Stimulated activated CD8-positive, alpha-beta memory T cell treated with anti-CD3 and anti-CD28 coated beads, Interleukin-15, amount 100 ng/mL, for 48 hours (primary cell): ENCODE data around the gene HBA2.
"Not testable (repeated sequence)": the region's sequence is repeated elsewhere in the genome, so short reads cannot be mapped to it uniquely, and the experiment has no call there.

Source experiments
- DNase-seq, 2 donors: peaks; one replicate each; pipeline ENCODE4 v3.0.0-alpha.2; 2020; ENCODE audit warnings: low read depth in 2 of 2

Gene HBA2

DNA sequence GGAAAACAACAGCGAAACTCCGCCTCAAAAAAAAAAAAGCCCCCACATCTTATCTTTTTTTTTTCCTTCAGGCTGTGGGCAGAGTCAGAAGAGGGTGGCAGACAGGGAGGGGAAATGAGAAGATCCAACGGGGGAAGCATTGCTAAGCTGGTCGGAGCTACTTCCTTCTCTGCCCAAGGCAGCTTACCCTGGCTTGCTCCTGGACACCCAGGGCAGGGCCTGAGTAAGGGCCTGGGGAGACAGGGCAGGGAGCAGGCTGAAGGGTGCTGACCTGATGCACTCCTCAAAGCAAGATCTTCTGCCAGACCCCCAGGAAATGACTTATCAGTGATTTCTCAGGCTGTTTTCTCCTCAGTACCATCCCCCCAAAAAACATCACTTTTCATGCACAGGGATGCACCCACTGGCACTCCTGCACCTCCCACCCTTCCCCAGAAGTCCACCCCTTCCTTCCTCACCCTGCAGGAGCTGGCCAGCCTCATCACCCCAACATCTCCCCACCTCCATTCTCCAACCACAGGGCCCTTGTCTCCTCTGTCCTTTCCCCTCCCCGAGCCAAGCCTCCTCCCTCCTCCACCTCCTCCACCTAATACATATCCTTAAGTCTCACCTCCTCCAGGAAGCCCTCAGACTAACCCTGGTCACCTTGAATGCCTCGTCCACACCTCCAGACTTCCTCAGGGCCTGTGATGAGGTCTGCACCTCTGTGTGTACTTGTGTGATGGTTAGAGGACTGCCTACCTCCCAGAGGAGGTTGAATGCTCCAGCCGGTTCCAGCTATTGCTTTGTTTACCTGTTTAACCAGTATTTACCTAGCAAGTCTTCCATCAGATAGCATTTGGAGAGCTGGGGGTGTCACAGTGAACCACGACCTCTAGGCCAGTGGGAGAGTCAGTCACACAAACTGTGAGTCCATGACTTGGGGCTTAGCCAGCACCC is 2.6 kb downstream of the HBA2 start:
- DNase-seq: no peak

DNA sequence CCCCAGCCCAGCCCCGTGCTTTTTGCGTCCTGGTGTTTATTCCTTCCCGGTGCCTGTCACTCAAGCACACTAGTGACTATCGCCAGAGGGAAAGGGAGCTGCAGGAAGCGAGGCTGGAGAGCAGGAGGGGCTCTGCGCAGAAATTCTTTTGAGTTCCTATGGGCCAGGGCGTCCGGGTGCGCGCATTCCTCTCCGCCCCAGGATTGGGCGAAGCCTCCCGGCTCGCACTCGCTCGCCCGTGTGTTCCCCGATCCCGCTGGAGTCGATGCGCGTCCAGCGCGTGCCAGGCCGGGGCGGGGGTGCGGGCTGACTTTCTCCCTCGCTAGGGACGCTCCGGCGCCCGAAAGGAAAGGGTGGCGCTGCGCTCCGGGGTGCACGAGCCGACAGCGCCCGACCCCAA is 3.3 kb downstream of the HBA2 start:
- not testable (repeated sequence) for DNase-seq

DNA sequence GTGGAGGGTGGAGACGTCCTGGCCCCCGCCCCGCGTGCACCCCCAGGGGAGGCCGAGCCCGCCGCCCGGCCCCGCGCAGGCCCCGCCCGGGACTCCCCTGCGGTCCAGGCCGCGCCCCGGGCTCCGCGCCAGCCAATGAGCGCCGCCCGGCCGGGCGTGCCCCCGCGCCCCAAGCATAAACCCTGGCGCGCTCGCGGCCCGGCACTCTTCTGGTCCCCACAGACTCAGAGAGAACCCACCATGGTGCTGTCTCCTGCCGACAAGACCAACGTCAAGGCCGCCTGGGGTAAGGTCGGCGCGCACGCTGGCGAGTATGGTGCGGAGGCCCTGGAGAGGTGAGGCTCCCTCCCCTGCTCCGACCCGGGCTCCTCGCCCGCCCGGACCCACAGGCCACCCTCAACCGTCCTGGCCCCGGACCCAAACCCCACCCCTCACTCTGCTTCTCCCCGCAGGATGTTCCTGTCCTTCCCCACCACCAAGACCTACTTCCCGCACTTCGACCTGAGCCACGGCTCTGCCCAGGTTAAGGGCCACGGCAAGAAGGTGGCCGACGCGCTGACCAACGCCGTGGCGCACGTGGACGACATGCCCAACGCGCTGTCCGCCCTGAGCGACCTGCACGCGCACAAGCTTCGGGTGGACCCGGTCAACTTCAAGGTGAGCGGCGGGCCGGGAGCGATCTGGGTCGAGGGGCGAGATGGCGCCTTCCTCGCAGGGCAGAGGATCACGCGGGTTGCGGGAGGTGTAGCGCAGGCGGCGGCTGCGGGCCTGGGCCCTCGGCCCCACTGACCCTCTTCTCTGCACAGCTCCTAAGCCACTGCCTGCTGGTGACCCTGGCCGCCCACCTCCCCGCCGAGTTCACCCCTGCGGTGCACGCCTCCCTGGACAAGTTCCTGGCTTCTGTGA is 4.1 kb downstream of the HBA2 start, which contains the start of gene HBA1:
TSS of gene HBA1 (plus strand) at position 204 of the 906 bp plus-strand sequence. CDS start at position 241, 37 bp downstream.
- not testable (repeated sequence) for DNase-seq

DNA sequence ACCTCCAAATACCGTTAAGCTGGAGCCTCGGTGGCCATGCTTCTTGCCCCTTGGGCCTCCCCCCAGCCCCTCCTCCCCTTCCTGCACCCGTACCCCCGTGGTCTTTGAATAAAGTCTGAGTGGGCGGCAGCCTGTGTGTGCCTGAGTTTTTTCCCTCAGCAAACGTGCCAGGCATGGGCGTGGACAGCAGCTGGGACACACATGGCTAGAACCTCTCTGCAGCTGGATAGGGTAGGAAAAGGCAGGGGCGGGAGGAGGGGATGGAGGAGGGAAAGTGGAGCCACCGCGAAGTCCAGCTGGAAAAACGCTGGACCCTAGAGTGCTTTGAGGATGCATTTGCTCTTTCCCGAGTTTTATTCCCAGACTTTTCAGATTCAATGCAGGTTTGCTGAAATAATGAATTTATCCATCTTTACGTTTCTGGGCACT is 4.7 kb downstream of the HBA2 start:
- no peak for DNase-seq

DNA sequence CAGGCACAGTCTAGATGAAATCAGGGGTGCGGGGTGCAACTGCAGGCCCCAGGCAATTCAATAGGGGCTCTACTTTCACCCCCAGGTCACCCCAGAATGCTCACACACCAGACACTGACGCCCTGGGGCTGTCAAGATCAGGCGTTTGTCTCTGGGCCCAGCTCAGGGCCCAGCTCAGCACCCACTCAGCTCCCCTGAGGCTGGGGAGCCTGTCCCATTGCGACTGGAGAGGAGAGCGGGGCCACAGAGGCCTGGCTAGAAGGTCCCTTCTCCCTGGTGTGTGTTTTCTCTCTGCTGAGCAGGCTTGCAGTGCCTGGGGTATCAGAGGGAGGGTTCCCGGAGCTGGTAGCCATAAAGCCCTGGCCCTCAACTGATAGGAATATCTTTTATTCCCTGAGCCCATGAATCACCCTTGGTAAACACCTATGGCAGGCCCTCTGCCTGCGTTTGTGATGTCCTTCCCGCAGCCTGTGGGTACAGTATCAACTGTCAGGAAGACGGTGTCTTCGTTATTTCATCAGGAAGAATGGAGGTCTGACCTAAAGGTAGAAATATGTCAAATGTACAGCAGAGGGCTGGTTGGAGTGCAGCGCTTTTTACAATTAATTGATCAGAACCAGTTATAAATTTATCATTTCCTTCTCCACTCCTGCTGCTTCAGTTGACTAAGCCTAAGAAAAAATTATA is 5.4 kb downstream of the HBA2 start:
- DNase-seq: no peak

DNA sequence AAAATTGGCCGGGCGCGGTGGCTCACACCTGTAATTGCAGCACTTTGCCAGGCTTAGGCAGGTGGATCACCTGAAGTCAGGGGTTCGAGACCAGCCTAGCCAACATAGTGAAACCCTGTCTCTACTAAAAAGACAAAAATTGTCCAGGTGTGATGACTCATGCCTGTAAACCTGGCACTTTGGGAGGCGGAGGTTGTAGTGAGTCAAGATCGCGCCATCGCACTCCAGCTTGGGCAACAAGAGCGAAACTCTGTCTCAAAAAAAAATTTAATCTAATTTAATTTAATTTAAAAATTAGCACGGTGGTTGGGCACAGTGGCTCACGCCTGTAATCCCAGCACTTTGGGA is 6.0 kb downstream of the HBA2 start:
- no peak for DNase-seq

DNA sequence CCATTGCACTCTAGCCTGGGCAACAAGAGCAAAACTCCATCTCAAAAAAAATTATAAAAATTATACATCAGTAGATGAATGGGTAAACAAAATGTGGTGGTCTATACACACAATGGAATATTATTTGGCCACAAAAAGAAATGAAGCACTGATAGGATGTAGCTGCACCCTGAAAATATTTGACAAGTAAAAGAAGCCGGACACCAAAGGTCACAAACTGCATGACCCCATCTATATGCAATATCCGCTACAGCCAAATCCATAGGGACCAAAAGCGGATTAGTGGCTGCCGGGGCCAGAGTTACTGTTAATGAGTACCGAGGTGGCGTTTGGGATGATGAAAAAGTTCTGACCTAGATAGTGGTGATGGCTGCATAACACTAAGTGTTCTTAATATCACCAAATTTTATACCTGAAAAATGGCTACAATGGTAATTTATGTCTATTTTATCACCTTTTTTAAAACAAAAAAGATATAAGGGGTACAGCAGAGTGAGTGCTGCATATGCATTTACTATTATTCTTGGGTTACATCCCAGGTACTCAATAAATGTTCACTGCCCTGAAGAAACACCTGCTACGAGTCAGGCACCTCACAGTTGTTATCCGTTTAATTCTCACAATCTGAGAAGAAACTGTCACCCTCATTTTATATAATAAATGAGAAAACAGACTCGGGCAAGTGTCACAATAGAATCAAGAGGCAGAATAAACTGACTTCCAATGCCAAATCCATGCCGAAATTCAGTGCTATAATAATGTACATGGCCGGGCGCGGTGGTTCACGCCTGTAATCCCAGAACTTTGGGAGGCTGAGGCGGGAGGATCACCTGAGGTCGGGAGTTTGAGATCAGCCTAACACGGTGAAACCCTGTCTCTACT is 6.8 kb downstream of the HBA2 start:
- DNase-seq: no peak

DNA sequence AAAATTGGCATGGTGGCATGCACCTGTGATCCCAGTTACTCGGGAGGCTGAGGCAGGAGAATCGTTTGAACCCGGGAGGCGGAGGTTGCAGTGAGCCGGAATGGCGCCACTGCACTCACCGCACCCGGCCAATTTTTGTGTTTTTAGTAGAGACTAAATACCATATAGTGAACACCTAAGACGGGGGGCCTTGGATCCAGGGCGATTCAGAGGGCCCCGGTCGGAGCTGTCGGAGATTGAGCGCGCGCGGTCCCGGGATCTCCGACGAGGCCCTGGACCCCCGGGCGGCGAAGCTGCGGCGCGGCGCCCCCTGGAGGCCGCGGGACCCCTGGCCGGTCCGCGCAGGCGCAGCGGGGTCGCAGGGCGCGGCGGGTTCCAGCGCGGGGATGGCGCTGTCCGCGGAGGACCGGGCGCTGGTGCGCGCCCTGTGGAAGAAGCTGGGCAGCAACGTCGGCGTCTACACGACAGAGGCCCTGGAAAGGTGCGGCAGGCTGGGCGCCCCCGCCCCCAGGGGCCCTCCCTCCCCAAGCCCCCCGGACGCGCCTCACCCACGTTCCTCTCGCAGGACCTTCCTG is 7.5 kb downstream of the HBA2 start, which contains the start of gene HBQ1:
TSS of gene HBQ1 (plus strand) at position 359 of the 575 bp plus-strand sequence. CDS start at position 387, 28 bp downstream.
- peak; percentile 19 to 25 for DNase-seq

DNA sequence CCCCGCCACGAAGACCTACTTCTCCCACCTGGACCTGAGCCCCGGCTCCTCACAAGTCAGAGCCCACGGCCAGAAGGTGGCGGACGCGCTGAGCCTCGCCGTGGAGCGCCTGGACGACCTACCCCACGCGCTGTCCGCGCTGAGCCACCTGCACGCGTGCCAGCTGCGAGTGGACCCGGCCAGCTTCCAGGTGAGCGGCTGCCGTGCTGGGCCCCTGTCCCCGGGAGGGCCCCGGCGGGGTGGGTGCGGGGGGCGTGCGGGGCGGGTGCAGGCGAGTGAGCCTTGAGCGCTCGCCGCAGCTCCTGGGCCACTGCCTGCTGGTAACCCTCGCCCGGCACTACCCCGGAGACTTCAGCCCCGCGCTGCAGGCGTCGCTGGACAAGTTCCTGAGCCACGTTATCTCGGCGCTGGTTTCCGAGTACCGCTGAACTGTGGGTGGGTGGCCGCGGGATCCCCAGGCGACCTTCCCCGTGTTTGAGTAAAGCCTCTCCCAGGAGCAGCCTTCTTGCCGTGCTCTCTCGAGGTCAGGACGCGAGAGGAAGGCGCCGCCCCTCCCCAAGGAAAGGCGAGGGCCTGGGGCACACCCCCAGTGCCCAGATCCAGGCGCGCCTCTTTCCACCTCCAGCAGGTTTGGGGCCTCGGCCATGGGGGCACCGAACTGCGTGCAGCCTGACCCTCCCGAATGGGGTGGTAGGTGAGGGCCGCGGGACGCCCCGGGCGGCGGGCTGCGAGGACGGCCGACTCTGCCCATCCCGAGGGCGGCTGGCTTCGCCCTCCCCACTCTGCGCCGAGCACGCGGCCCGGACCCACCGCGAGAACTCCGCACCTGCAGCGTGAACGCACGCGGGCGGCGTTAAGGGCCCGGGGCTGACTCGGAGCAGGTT is 8.2 kb downstream of the HBA2 start:
- DNase-seq: peak; percentile 72 to 74

DNA sequence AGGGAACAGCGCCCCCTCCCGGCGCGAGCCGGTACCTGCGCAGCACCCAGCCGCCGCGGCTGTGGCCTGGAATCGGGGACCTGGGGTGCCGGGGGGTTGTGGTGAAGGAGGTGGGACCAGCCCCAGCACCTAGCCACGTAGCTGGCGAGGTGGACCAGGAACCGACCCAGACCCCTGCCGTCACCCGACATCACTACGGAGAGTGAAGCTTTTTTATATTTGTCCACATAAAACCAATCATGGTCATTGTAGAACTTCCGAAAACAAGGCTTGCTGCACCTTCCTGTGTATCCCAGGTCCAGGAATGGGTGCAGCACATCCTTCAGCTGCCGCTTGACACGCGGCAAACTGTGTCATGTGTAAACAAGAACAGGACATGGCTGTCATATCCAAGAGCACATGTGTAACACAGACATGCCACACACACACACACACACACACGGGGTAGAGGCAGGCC is 8.9 kb downstream of the HBA2 start:
- no peak for DNase-seq

DNA sequence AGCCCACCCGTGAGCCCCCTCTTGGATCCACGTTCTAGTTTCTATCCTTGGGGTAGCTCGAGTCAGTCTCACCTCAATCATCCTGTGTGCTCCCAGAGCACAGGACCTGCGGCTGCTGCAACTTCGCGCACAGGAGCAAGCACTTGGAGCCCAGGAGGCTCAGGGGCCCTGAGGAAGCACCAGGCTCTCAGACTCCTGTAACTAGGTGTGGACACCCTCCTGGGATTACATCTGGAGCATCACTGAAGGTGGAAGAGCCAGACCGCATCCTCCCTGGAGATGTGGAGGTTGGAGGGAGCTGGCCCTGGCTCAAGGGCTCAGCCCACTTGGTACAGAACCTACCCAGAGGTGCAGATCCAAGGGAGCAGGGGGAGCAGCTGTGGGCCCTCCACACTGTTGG is 10.3 kb downstream of the HBA2 start:
- no peak for DNase-seq

DNA sequence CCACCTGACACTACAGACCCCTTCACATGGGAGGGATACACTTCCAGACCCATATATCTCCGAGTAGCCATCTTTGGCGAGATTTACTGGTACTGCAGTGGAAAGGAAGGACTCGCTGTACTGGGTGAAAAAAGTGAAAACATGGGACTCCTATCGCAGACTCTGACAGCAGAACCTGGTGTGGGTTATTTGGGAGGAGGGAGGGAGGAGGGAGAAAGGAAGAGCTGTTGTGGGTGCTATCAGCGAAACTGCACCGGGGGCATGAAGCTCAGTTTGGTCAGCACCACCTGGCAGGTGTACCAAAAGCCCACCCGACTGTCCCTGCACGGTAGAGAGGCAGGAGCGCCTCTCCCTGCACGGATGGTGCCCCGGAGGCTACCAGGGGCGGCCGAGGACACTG is 12.5 kb downstream of the HBA2 start:
- no peak for DNase-seq

DNA sequence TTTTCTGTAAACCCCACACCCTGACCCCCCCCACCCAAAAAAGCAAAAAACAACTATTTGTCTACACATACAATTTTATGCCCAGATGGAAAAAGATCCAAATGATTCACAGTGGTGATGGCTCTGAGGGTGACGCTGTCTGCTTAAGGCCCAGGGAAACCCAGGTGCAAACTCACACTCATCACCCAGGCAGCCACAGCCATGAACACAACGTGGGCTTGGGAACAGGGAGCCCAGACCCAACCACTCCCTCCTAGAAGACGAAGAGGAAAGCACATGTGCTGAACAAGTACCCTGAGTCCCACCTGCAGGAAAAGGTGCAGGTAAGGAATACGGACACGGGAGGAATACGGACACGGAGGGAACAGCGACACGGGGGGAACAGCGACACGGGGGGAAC is 13.0 kb downstream of the HBA2 start:
- no peak for DNase-seq

DNA sequence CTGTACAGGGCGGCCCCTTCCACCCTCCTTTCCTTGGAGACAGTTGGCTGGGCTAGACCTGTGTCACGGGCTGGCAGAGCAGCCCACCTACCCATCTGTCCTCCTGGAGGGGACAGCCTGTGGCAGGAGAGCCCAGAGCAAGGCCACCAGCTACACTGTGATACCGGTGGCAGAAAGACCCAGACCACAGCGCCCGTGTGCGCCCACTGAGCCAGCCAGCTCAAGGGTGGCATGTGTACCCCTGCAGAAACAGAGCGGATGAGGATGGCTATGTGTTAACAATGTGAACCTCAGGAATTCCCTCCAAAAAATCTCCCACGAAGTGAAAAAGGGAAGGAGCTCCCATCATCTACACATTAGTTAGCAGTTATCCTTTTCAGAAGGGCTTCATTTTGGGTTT is 14.7 kb downstream of the HBA2 start:
- DNase-seq: no peak

DNA sequence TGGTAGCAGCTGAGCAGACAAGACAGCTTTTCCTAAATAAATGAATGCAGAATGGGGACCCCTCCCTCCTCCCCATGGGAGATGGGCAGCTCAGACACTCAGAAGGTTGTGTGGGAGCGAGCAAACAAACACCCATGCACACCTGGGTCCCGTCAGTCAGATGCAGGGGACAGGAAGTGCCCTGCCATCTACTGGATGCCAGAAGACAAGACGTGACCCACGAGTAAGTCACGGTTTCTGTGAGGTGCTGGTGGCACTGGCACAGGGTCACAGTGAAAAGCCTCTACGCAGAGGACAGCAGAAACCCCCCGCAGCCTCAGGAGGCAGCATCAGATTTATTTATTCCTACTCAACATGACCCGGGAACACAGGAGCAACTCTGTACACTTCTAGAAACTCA is 16.0 kb downstream of the HBA2 start:
- no peak for DNase-seq

DNA sequence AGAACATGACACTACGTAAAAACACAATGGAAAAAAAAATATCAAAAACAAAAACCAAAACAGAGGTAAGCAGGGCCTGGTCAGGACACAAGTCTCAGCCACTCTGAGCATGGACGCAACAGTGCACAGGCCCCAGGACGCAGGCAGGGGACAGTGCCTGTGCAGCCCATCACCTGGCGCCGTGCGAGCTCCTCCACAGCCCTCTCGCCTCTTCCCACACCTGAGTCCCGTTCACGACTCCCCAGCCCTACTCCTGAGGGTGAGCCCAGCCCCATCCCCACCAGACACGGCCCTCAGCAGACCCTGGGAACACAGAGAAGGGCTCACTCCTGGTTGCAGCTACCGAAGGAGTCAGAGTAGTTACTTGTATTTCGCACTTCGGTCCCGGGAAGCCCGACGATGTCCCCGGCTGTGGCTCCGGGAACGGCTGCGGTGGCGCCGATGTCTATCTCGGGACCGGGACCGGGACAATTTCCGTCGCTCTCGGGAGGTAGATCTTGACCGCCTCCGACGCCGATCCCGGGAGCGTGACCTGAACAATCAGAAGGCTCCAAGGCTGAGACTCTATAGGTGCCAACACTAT is 17.0 kb downstream of the HBA2 start:
- DNase-seq: no peak

DNA sequence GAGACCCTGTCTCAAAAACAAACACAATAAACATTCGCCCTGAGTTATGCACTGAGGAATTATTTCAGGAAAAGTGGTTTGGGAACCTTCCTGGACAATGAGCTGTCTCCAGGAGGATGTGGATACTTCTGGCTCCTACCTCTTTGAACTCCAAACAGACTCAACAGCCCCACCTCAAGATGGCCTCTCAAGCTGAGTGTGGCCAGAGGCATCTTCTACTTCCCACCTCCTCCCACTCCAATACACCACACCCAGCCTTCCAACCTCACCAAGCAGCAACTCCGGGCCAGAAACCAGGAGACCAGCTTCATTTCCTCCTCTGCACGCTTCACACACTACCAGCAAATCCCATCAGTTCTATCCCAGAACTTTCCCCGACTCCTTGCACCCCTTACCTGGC is 19.2 kb downstream of the HBA2 start:
- no peak for DNase-seq

DNA sequence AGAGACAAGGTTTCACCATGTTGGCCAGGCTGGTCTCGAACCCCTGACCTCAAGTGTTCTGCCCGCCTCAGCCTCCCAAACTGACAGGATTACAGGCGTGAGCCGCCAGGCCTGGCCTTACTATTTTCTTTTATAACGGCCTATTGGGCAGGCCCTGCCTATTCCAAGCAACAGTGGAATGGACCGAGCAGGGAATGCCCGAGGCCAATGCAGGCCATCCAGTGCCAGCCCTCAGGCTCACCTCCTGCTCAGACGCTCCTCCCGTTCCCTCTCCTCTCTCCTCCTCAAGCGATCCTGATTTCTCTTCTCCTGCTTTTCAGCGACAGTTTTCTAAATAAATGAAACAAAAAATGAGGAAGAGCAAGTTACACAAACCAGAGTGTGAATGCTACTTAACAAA is 20.0 kb downstream of the HBA2 start:
- no peak for DNase-seq

DNA sequence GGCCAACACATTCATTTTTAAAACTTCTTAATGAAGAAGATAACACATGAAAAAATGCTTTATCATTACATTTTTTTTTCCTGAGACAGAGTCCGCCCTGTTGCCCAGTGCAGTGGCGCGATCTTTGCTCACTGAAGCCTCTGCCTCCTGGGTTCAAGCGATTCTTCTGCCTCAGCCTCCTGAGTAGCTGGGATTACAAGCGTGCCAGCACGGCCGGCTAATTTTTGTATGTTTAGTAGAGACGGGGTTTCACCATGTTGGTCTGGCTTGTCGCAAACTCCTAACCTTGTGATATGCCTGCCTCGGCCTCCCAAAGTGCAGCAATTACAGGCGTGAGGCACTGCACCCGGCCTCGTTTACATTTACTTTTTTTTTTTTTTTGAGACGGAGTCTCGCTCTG is 20.8 kb downstream of the HBA2 start:
- DNase-seq: no peak
